GM12878 (cell line): ENCODE measurements around the gene COL13A1.

Source experiments
- CEBPB ChIP-seq, 2 experiments: fragments of 150-350 bp in 1 of 2; IDR thresholded peaks; 2 replicates each; pipeline ENCODE4 v1.6.1; 2012 to 2014; ENCODE audit warnings: low read depth in 2 of 2, low read length in 2 of 2, borderline replicate concordance in 1 of 2, inconsistent platforms in 1 of 2
- CTCF ChIP-seq, 3 experiments: IDR thresholded peaks in 2 of 3; conservative IDR thresholded peaks in 1 of 3; 2 replicates each; pipeline ENCODE4 v1.5.1; 2011; ENCODE audit warnings: low read depth in 3 of 3, low read length in 3 of 3, mild to moderate bottlenecking in 3 of 3, control low read depth in 2 of 3, moderate library complexity in 2 of 3, inconsistent platforms in 1 of 3, mixed read lengths in 1 of 3; ENCODE audit not compliant: control insufficient read depth in 2 of 3, insufficient read depth in 1 of 3; ENCODE audit errors: extremely low read depth in 1 of 3
- FOXM1 ChIP-seq: IDR thresholded peaks from 2 replicates; pipeline ENCODE4 v1.6.1; 2012; ENCODE audit warnings: low read depth, mild to moderate bottlenecking, inconsistent platforms, low read length, moderate library complexity
- HDAC2 ChIP-seq: fragments of 200-600 bp; sonication (generic); IDR thresholded peaks from 2 replicates; pipeline ENCODE4 v1.6.1; 2017
- MYC ChIP-seq: IDR thresholded peaks from 2 replicates; pipeline ENCODE4 v1.6.1; 2011; ENCODE audit warnings: mild to moderate bottlenecking, low read length, moderate library complexity, inconsistent platforms; ENCODE audit not compliant: insufficient read depth, insufficient replicate concordance, insufficient read length, severe bottlenecking
- NFYB ChIP-seq: IDR thresholded peaks from 2 replicates; pipeline ENCODE4 v1.6.1; 2011; ENCODE audit warnings: low read depth, mild to moderate bottlenecking, low read length, improper control_type of control experiment, moderate library complexity; ENCODE audit not compliant: insufficient read depth
- RAD21 ChIP-seq: IDR thresholded peaks from 2 replicates; pipeline ENCODE4 v1.6.1; 2011; ENCODE audit warnings: mild to moderate bottlenecking, low read depth, low read length, moderate library complexity; ENCODE audit not compliant: insufficient read depth

- TF ChIP-seq NFYB (no peak), FOXM1 (no peak), HDAC2 (no peak), RAD21 (no peak), CEBPB (IDR thresholded peaks at IDR 0.05; ENCODE audit: borderline replicate concordance in 1 of 2, low read depth in 2 of 2, low read length in 2 of 2) (no peak), CTCF (IDR thresholded peaks at IDR 0.05 in 2 of 3, conservative IDR thresholded peaks at IDR 0.05 in 1 of 3; ENCODE audit: control insufficient read depth in 2 of 3, extremely low read depth in 1 of 3, insufficient read depth in 1 of 3, low read depth in 3 of 3, low read length in 3 of 3) (no peak), MYC (no peak)
Measured at GRCh38 chr10:69756279-69756678, 45.4 kb upstream of the COL13A1 start.
